Colonic mucosa (tissue), 4 donors: ENCODE measurements around the gene ERBB4. TPM values are rescaled to one million over a fixed set of nuclear protein-coding genes. Genes with fewer than 3 reads are reported as not detected.
"Not testable (repeated sequence)": the region's sequence is repeated elsewhere in the genome, so short reads cannot be mapped to it uniquely, and the experiment has no call there.

ENCODE experiments used
- DNase-seq: peaks from one replicate; pipeline ENCODE4 v3.0.0-alpha.2; 2020
- H3K27ac ChIP-seq: fragments of 200-600 bp; one replicate; pipeline ENCODE4 v1.8.0; 2021
- H3K27me3 ChIP-seq: fragments of 200-600 bp; one replicate; pipeline ENCODE4 v1.8.0; 2021
- H3K36me3 ChIP-seq: fragments of 200-600 bp; one replicate; pipeline ENCODE4 v1.8.0; 2021
- H3K4me1 ChIP-seq: fragments of 200-600 bp; one replicate; pipeline ENCODE4 v1.8.0; 2021; ENCODE audit warnings: mild to moderate bottlenecking
- H3K4me3 ChIP-seq: fragments of 200-600 bp; one replicate; pipeline ENCODE4 v1.8.0; 2021
- H3K9ac ChIP-seq, 2 donors: one replicate each; pipeline ENCODE4 v1.7.0; 2013; ENCODE audit warnings: control low read depth in 2 of 2, low read depth in 2 of 2, low read length in 2 of 2
- H3K9me3 ChIP-seq: fragments of 200-600 bp; one replicate; pipeline ENCODE4 v1.8.0; 2021
- intact Hi-C: fragments of 100-400 bp; cut with DNase I; formaldehyde crosslinking; loops from one replicate; pipeline ENCODE4 v1.14.1; 2022
- total RNA-seq, 2 donors: library from RNA; stranded (reverse); fragmentation: NEBNext Ultra II Directional in 1 of 2; extraction: Animal tissue kit (Norgen Biotek cat#: 25700) in 1 of 2; gene quantifications; one replicate each; pipeline ENCODE4 v1.2.1, GENCODE V29; 2021
- TF ChIP-seq, protein P1 (sequence below): fragments of 200-600 bp; IDR thresholded peaks from one replicate; pipeline ENCODE4 v1.8.0; 2022; ENCODE audit warnings: antibody characterized with exemption, mild to moderate bottlenecking
- donor health status: healthy.
- donor health status: DM: no; HTN: no; CAD: no.
- donor health status: DM: no; HTN: no; CAD: no.

ERBB4 gene
- total RNA-seq, 2 donors from 2014 or later = 0.05 to 0.07 TPM

DNA sequence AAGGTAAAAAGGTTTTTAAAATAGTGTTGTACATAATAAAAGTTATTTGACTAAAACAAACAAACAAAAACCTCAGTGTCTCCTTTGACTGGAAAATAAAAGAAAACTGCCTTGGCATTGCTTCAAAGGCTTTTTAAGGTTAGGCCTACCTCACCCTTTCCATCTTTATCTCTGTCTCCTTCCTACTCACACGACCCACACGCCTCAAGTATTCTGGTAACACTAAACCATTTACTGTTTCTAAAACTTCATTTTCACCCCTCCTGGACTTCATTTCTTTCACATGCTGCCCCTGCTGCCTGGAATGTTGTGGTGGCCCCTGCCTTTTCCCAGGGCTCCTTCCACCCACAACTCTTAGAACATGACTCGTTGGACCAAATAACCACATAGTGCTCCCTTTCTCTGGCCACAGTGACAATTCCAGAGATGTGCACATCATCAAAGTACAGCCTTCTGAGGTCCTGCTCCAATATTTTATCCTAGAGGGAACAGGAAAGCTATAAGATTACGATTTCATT lies 54.0 kb downstream of the ERBB4 start:
- H3K4me1 ChIP-seq = no peaks in the 10 kb centered on the region
- no peak overlapping the region for H3K9ac ChIP-seq
- no peaks in the 10 kb centered on the region for H3K9me3 ChIP-seq
- intact Hi-C loops = no loop called here
- DNase-seq = no peak
- no peak overlapping the region for H3K27ac ChIP-seq
- H3K27me3 ChIP-seq = no peaks in the 10 kb centered on the region
- no peak overlapping the region for H3K4me3 ChIP-seq
- no peaks in the 10 kb centered on the region for H3K36me3 ChIP-seq
- TF ChIP-seq, protein P1, sequence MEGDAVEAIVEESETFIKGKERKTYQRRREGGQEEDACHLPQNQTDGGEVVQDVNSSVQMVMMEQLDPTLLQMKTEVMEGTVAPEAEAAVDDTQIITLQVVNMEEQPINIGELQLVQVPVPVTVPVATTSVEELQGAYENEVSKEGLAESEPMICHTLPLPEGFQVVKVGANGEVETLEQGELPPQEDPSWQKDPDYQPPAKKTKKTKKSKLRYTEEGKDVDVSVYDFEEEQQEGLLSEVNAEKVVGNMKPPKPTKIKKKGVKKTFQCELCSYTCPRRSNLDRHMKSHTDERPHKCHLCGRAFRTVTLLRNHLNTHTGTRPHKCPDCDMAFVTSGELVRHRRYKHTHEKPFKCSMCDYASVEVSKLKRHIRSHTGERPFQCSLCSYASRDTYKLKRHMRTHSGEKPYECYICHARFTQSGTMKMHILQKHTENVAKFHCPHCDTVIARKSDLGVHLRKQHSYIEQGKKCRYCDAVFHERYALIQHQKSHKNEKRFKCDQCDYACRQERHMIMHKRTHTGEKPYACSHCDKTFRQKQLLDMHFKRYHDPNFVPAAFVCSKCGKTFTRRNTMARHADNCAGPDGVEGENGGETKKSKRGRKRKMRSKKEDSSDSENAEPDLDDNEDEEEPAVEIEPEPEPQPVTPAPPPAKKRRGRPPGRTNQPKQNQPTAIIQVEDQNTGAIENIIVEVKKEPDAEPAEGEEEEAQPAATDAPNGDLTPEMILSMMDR = no peak

DNA sequence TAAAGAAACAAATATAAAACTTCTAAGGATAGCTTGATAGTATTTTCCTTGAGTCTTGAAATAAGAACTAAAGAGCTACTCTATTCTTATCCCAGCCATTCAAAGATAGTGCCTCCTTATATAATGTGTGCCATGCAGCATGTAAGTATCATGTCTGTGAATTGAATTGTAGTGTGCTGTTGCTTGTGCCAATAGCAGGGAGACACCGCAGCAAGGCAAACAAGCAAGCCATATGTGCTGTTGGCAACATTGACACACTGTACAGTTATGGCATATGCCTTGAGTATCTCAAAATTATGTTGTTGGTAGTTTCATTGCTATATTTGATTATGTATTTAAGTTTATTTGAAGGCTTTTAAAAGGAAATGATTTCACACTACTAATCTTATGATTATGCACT lies 58.2 kb downstream of the ERBB4 start:
- Histone ChIP-seq H3K4me1 (no peaks in the 10 kb centered on the region), H3K4me3 (no peak overlapping the region), H3K27ac (no peak overlapping the region), H3K27me3 (no peaks in the 10 kb centered on the region), H3K36me3 (no peaks in the 10 kb centered on the region), H3K9ac (no peak overlapping the region), H3K9me3 (no peaks in the 10 kb centered on the region)
- intact Hi-C loops = no loop called here
- TF ChIP-seq, protein P1 = no peak
- DNase-seq = no peak

DNA sequence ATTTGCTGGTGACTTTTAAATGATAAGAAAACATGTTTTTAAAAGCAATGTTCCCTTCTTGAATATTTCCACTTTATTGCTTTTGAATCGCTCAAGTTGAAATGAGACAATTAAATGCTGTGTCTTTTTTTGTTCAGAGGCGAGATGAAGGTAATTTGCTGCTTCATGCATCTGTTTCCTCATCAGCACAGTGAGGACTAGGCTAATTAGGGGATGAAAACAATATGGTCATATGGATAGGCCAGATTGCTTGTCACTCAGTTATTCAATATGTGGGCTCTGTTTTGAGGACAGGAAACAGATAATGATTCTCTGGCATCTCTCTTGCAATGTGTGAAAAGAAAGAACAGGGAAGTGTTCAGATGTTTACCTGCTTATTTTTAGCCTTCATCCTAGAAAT lies 61.0 kb downstream of the ERBB4 start:
- H3K4me1 ChIP-seq = no peaks in the 10 kb centered on the region
- no peak overlapping the region for H3K9ac ChIP-seq
- no peaks in the 10 kb centered on the region for H3K36me3 ChIP-seq
- no peak overlapping the region for H3K27ac ChIP-seq
- H3K9me3 ChIP-seq = no peaks in the 10 kb centered on the region
- H3K27me3 ChIP-seq = no peaks in the 10 kb centered on the region
- no peak overlapping the region for H3K4me3 ChIP-seq
- no peak for DNase-seq
- intact Hi-C loops = no loop called here
- TF ChIP-seq, protein P1 = no peak

DNA sequence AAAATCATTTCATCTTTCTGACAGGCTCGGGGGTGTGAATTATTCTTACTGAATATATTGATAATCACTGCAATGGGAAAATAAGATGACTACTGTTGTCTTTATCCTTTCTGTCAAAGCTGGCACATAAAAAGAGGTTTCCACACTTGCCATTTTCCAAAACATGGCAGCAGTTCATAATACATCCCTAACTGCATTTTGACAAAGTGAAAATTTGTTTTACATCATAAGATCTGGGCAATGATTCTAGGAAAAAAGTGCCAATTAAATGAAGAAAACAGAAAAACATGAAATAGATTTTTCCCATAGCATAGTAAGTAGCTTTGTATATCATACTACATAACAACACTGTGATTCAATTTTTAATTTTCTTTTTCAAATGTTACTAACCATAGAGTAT lies 65.4 kb downstream of the ERBB4 start:
- no peaks in the 10 kb centered on the region for H3K4me1 ChIP-seq

DNA sequence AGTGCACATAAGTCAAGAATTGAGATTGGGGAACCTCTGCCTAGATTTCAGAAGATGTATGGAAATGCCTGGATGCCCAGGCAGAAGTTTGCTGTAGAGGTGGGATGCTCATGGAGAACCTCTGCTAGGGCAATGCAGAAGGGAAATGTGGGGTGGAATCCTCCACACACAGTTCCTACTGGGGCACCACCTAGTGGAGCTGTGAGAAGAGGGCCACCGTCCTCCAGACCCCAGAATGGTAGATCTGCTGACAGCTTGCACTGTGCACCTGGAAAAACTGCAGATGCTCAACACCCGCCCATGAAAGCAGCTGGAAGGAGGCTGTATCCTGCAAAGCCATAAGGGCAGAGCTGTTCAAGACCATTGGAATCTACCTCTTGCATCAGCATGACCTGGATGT lies 71.1 kb downstream of the ERBB4 start:
- H3K27ac ChIP-seq, H3K36me3 ChIP-seq, H3K9ac ChIP-seq, H3K4me3 ChIP-seq, H3K4me1 ChIP-seq, H3K27me3 ChIP-seq, DNase-seq, intact Hi-C loops, H3K9me3 ChIP-seq: not testable (repeated sequence)

More for the DNA sequence above, 65.4 kb downstream of the ERBB4 start:
- Histone ChIP-seq H3K36me3 (no peaks in the 10 kb centered on the region), H3K9me3 (no peaks in the 10 kb centered on the region), H3K9ac (no peak overlapping the region), H3K27me3 (no peaks in the 10 kb centered on the region), H3K27ac (no peak overlapping the region), H3K4me3 (no peak overlapping the region)
- TF ChIP-seq, protein P1 = no peak
- DNase-seq = no peak
- intact Hi-C loops = no loop called here

DNA sequence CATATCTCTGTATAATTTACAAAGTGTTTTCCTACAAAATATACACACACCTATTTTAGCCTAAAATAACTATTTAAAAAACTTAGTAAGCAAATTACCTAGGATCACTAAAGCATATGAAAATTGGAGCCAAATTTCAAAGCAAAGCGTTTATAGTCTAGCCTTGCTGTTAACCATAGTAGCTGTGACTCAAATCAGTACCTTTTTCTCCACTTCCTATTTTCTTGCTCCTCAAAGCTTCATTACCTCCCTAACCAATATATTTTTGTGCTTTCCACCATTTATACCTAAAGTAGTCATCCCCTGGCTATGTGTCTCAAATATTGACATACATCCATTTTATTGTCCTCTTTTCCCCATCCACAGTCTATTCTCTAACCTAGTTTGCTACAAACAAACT lies 73.1 kb downstream of the ERBB4 start:
- Histone ChIP-seq H3K9ac (no peak overlapping the region), H3K4me3 (no peak overlapping the region), H3K27me3 (no peaks in the 10 kb centered on the region), H3K27ac (no peak overlapping the region), H3K36me3 (no peaks in the 10 kb centered on the region), H3K4me1 (no peaks in the 10 kb centered on the region), H3K9me3 (no peaks in the 10 kb centered on the region)
- TF ChIP-seq, protein P1 = no peak
- intact Hi-C loops = no loop called here
- no peak for DNase-seq

DNA sequence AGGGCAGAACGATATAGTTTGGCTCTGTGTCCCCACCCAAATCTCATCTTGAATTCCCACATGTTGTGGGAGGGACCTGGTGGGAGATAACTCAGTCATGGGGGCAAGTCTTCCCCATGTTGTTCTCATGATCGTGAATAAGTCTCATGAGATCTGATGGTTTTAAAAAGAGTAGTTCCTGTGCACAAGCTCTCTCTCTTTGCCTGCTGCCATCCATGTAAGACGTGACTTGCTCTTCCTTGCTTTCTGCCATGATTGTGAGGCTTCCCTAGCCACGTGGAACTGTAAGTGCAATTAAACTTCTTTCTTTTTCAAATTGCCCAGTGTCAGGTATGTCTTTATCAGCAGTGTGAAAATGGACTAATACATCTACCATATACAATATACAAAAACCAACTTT lies 76.9 kb downstream of the ERBB4 start:
- H3K9me3 ChIP-seq, H3K4me1 ChIP-seq, H3K36me3 ChIP-seq, DNase-seq, H3K4me3 ChIP-seq, H3K27me3 ChIP-seq, intact Hi-C loops, H3K27ac ChIP-seq, H3K9ac ChIP-seq: not testable (repeated sequence)
